SK-N-MC (cell line): ENCODE data around the gene ADCY4.

Source experiments
- EZH2 ChIP-seq: fragments of 200-600 bp; sonication (generic); IDR thresholded peaks from one replicate; pipeline ENCODE4 v1.6.1; 2017; ENCODE audit warnings: antibody characterized with exemption
- POLR2AphosphoS5 ChIP-seq: IDR thresholded peaks from 2 replicates; pipeline ENCODE4 v1.6.1; 2012; ENCODE audit warnings: mild to moderate bottlenecking, low read depth, low read length, borderline replicate concordance

DNA sequence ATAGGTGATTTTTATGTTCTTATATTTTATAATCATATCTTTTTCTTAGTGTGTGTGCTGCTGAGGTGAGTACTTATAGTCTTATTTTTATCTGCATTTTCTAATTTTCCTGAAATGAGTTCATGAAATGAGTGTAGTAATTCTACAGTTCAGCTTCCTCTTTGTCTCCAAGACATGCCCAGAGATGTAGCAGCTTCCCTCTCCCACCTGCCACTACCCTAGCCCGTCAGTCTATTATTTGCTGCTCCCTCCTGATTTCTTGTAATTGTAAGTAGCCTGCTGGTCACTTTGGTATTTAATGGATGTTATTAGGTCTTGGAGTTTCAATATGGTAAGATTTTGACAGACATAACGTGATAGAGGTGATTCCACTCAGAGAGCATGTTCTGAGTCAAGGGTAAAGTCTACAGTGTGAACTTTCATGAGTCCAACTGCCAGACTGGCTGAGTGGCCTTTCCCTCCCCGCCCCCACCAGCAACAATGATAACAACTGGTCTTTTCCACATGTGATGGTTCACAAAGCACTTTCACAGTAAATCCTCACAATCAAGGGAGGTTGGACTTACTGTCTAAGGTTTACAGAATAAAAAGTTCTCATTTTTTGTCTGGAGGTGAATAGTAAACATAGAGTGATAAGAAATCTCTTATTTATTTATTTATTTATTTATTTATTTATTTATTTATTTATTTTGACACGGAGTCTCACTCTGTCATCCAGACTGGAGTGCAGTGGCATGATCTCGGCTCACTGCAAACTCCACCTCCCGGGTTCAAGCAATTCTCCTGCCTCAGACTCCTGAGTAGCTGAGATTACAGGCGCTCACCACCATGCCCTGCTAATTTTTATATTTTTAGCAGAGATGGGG lies 9.2 kb upstream of the ADCY4 start:
- no peak for TF ChIP-seq EZH2
- TF ChIP-seq POLR2AphosphoS5: no peak
